Cardiac muscle cell (in vitro differentiated cells and primary cell): Measurements from ENCODE around the gene SMS. TPM values are rescaled to one million over a fixed set of nuclear protein-coding genes. Genes with fewer than 3 reads are reported as not detected.
A peak's percentile ranks its signal among the peaks of the same experiment; 100 is the strongest.

ENCODE experiments used
- DNase-seq, 2 donors: peaks; one replicate each; pipeline versions ENCODE4 v3.0.0 to v3.0.0-alpha.2; 2010 to 2017; ENCODE audit warnings: low read depth in 1 of 2, low spot score in 1 of 2
- H3K27ac ChIP-seq: fragments of 200-600 bp; sonication (generic); 2 replicates; pipeline ENCODE4 v1.5.1; 2016
- H3K27me3 ChIP-seq: fragments of 200-600 bp; sonication (generic); 2 replicates; pipeline ENCODE4 v1.6.0; 2016; ENCODE audit warnings: control low read depth
- H3K36me3 ChIP-seq: fragments of 200-600 bp; sonication (generic); 2 replicates; pipeline ENCODE4 v1.5.1; 2016; ENCODE audit warnings: control low read depth
- H3K4me1 ChIP-seq: fragments of 200-600 bp; sonication (generic); 2 replicates; pipeline ENCODE4 v1.8.1; 2017; ENCODE audit warnings: low read depth, mild to moderate bottlenecking, mixed run types
- H3K4me3 ChIP-seq: fragments of 200-600 bp; sonication (generic); 2 replicates; pipeline ENCODE4 v1.5.1; 2016; ENCODE audit warnings: mild to moderate bottlenecking
- H3K9me3 ChIP-seq: fragments of 200-600 bp; sonication (generic); 2 replicates; pipeline ENCODE4 v1.5.1; 2017; ENCODE audit warnings: low read depth, mild to moderate bottlenecking, control low read depth
- polyA plus RNA-seq: library from polyadenylated mRNA; unstranded; fragments of >200 nt; fragmentation: Nextera tagmentation; extraction: Ambion mirVana; gene quantifications from 2 replicates; pipeline ENCODE4 v1.2.1, GENCODE V29; 2016
- total RNA-seq: library from RNA; depleted of rRNA; stranded (reverse); fragments of >200 nt; gene quantifications from 2 replicates; pipeline ENCODE4 v1.2.3, GENCODE V29; 2016
- TF ChIP-seq, protein P1 (sequence below): IDR thresholded peaks from 2 replicates; pipeline ENCODE4 v1.5.1; 2012; ENCODE audit warnings: low read depth, mild to moderate bottlenecking, low read length

SMS gene
- total and polyA plus RNA-seq, 2 experiments from 2014 or later: 253 to 403 TPM

DNA sequence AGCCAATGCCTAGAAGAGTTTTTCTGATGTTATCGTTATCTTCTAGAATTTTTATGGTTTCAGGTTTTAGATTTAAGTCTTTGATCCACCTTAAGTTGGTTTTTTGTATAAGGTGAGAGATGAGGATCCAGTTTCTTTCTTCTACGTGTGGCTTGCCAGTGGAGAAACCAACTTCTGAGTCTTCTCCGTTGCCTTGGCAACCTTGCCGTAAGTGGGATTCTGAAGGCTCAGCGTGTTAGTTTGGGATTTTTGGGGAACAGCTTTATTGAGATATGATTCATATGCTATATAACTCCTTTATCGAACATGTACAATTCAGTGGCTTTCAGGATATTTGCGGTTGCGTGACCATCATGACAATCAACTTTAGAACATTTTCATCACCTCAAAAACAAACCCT lies 17.7 kb downstream of the SMS start:
- Histone ChIP-seq H3K9me3 (no peaks in the 10 kb centered on the region), H3K27ac (no peak overlapping the region), H3K4me3 (no peak overlapping the region), H3K36me3 (no peaks in the 10 kb centered on the region), H3K27me3 (no peaks in the 10 kb centered on the region), H3K4me1 (peaks cover 63% of the 10 kb centered on the region)
- DNase-seq: no peak
- TF ChIP-seq, protein P1, sequence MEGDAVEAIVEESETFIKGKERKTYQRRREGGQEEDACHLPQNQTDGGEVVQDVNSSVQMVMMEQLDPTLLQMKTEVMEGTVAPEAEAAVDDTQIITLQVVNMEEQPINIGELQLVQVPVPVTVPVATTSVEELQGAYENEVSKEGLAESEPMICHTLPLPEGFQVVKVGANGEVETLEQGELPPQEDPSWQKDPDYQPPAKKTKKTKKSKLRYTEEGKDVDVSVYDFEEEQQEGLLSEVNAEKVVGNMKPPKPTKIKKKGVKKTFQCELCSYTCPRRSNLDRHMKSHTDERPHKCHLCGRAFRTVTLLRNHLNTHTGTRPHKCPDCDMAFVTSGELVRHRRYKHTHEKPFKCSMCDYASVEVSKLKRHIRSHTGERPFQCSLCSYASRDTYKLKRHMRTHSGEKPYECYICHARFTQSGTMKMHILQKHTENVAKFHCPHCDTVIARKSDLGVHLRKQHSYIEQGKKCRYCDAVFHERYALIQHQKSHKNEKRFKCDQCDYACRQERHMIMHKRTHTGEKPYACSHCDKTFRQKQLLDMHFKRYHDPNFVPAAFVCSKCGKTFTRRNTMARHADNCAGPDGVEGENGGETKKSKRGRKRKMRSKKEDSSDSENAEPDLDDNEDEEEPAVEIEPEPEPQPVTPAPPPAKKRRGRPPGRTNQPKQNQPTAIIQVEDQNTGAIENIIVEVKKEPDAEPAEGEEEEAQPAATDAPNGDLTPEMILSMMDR: no peak

DNA sequence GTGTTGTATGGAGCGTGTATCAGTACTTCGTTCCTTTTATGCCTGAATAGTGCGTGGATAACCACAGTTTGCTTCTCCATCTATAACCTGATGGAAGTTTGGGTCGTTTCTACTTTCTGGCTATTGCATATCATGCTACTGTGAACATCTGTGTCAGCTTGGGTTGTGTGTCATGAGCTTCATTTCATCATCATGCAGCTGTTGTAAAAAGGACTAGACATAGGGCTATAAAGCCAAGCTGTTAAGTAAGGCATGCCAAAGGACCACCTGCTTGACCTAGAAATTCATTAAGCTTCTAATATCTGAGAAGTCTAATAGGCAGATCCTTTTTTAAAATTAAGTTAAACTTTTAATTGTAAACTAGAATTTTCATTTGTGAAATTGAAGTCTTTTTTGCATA lies 18.4 kb downstream of the SMS start:
- Histone ChIP-seq H3K4me1 (peaks cover 56% of the 10 kb centered on the region), H3K27ac (no peak overlapping the region), H3K27me3 (no peaks in the 10 kb centered on the region), H3K4me3 (no peak overlapping the region), H3K9me3 (no peaks in the 10 kb centered on the region), H3K36me3 (no peaks in the 10 kb centered on the region)
- peak in 1 of 2 donors; percentile 50 for DNase-seq
- TF ChIP-seq, protein P1: no peak

DNA sequence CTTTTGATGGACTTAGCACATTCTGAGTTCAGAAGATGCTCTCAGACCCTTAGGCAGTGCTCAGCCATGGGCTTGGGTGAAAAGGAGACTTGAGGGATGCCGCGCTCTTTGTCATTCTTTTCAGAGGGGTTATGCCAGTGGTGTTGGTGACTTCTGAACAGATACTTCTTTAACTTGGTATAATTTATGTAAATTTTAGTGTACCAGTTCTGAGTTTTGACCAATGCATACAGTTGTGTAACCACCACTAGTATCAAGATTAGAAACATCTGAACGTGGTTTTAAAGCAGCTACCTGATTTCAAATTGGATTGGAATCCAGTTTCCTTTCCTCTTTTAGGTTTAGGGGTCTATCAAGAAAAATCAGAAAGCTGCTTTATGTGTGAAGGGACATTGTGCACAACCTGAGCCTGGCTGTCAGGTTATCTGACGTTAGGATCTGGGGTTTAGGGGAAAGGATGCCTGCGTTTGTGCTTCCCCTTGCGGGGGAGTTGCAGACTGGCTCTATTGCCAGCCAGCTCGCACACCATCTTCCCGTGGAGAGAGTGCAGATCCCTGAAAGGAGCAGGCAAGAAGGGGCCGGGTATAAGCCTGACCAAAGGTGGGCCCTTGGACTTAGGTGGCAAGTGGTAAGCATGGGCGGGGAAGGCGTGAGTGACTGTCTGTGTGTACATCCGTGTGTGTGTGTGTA lies 19.0 kb downstream of the SMS start:
- no peaks in the 10 kb centered on the region for H3K36me3 ChIP-seq
- no peak overlapping the region for H3K4me3 ChIP-seq
- peaks cover 50% of the 10 kb centered on the region for H3K4me1 ChIP-seq
- TF ChIP-seq, protein P1: no peak
- no peak for DNase-seq
- H3K27ac ChIP-seq: peak overlapping the region; percentile 86
- H3K9me3 ChIP-seq: no peaks in the 10 kb centered on the region
- no peaks in the 10 kb centered on the region for H3K27me3 ChIP-seq

DNA sequence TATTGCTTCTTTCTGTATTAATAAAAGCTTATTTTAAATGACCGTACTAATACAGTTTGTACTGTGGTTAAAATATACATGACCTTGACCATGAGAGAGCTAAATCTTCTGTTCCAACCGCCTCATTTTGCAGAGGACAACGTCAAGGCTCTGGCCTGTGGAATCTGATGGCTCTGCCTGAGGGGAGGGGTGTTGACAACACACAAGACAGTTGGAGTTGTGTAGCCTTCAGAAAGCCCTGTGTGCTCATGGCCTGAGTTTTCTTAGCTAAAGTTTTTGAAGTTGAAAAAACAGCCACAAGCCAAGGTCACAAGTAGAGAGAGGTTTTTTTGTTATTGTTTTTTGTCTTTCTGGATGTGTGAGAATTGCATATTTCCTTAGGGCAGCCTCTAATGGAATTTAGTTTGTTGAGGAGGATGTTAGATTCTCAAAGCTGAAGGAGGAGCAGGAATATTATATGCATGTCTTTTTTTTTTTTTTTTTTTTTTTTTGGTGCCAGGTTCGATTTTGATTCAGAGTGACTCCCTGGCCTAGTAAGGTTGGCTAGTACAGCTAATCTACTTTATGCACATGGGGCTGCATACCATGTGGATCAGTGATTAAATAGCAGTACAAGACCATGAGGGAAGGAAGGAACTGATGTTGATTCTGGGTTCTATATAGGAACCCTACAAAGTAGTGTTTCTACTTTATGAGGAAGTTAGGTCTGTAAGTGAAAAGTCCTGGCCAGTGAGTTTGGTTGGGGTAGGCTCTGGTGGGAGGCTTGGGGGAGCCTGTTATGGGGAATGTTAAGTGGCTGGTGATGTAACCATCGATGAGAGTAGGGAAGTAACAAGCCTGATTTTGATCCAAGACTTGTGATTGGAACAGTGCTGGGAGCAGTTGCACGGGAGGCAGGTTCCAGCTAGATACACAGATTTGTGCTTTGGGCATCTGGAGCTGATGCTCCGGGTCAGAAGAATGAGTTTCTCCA lies 20.3 kb downstream of the SMS start:
- Histone ChIP-seq H3K9me3 (no peaks in the 10 kb centered on the region), H3K4me1 (peaks cover 37% of the 10 kb centered on the region), H3K27me3 (no peaks in the 10 kb centered on the region), H3K27ac (peak overlapping the region; percentile 86), H3K36me3 (no peaks in the 10 kb centered on the region), H3K4me3 (no peak overlapping the region)
- peak; percentile 15 to 52 for DNase-seq
- TF ChIP-seq, protein P1: no peak

DNA sequence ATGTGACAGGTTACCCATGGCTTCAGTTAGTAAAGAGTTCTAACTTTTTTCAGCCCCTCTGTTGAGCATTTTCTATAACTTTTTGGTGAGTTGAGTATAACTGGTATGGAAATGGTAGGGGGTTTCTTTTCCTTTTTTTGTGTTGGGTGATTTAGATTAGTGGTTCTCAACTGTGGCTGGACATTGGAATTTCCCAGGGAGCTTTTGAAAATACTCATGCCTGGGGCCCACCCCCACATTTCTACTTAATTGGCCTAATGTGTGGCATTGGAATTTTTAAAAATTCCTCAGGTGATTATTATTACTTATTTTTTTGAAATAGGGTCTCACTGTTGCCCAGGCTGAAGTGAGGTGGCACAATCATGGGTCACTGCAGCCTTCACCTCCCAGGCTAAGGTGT lies 21.9 kb downstream of the SMS start:
- Histone ChIP-seq H3K36me3 (peaks cover 1% of the 10 kb centered on the region), H3K4me3 (no peak overlapping the region), H3K4me1 (peaks cover 33% of the 10 kb centered on the region), H3K27ac (peak overlapping the region; percentile 86), H3K27me3 (no peaks in the 10 kb centered on the region), H3K9me3 (no peaks in the 10 kb centered on the region)
- TF ChIP-seq, protein P1: no peak
- no peak for DNase-seq
